GM23248 (cell line): ENCODE data around the gene TPO. TPM values are rescaled to one million over a fixed set of nuclear protein-coding genes. Genes with fewer than 3 reads are reported as not detected.

Experiments used
- DNase-seq: peaks from one replicate; pipeline ENCODE4 v3.0.0-alpha.2; 2015
- H2AFZ ChIP-seq: fragments of 200-600 bp; sonication (generic); 2 replicates; pipeline ENCODE4 v1.6.1; 2016; ENCODE audit warnings: antibody characterized with exemption
- H3F3A ChIP-seq: fragments of 200-600 bp; sonication (generic); 2 replicates; pipeline ENCODE4 v1.6.1; 2016; ENCODE audit warnings: mild to moderate bottlenecking, antibody characterized with exemption, mixed run types; ENCODE audit not compliant: insufficient read depth
- H3K27ac ChIP-seq: fragments of 200-600 bp; sonication (generic); 2 replicates; pipeline ENCODE4 v1.5.1; 2016; ENCODE audit warnings: mild to moderate bottlenecking
- H3K27me3 ChIP-seq: fragments of 200-600 bp; sonication (generic); replicated peaks from 2 replicates; pipeline ENCODE4 v1.6.1; 2016; ENCODE audit warnings: mild to moderate bottlenecking; ENCODE audit not compliant: insufficient read depth
- H3K36me3 ChIP-seq: fragments of 200-600 bp; sonication (generic); 2 replicates; pipeline ENCODE4 v1.6.1; 2016; ENCODE audit warnings: low read depth, mild to moderate bottlenecking
- H3K4me1 ChIP-seq: fragments of 200-600 bp; sonication (generic); 2 replicates; pipeline ENCODE4 v1.6.1; 2016; ENCODE audit warnings: mild to moderate bottlenecking; ENCODE audit not compliant: insufficient read depth
- H3K4me2 ChIP-seq: fragments of 200-600 bp; sonication (generic); one replicate; pipeline ENCODE4 v1.6.1; 2016; ENCODE audit warnings: mild to moderate bottlenecking; ENCODE audit not compliant: unreplicated experiment
- H3K4me3 ChIP-seq: fragments of 200-600 bp; sonication (generic); 2 replicates; pipeline ENCODE4 v1.5.1; 2016; ENCODE audit warnings: mild to moderate bottlenecking
- H3K79me2 ChIP-seq: fragments of 200-600 bp; sonication (generic); 2 replicates; pipeline ENCODE4 v1.6.1; 2016; ENCODE audit warnings: mild to moderate bottlenecking; ENCODE audit not compliant: insufficient read depth
- H3K9ac ChIP-seq: fragments of 200-600 bp; sonication (generic); 2 replicates; pipeline ENCODE4 v1.6.1; 2016; ENCODE audit warnings: mild to moderate bottlenecking
- H3K9me2 ChIP-seq: fragments of 200-600 bp; sonication (generic); 2 replicates; pipeline ENCODE4 v1.6.1; 2016; ENCODE audit warnings: mixed run types, mild to moderate bottlenecking, moderate library complexity; ENCODE audit not compliant: insufficient read depth
- H3K9me3 ChIP-seq: fragments of 200-600 bp; sonication (generic); one replicate; pipeline ENCODE4 v1.6.1; 2017; ENCODE audit warnings: low read depth
- H4K20me1 ChIP-seq: fragments of 200-600 bp; sonication (generic); 2 replicates; pipeline ENCODE4 v1.6.0; 2016; ENCODE audit not compliant: insufficient read depth
- EZH2 ChIP-seq: fragments of 200-600 bp; sonication (generic); IDR thresholded peaks from 2 replicates; pipeline ENCODE4 v1.6.1; 2018; ENCODE audit warnings: antibody characterized with exemption, mild to moderate bottlenecking; ENCODE audit not compliant: insufficient read depth, poor library complexity, severe bottlenecking
- EZH2phosphoT487 ChIP-seq: fragments of 200-600 bp; sonication (generic); IDR thresholded peaks from 2 replicates; pipeline ENCODE4 v1.6.1; 2018; ENCODE audit warnings: antibody characterized with exemption, moderate library complexity, mild to moderate bottlenecking, low read depth; ENCODE audit not compliant: insufficient read depth
- WGBS, 2 experiments: methylation state at CpG; one replicate each; pipeline ENCODE4 v1.1.6; 2015 to 2017; ENCODE audit warnings: low lambda C conversion rate in 2 of 2, low coverage in 1 of 2; ENCODE audit errors: missing lambda C conversion rate in 2 of 2; 5-methylcytosine and 5-hydroxymethylcytosine counted together
- in situ Hi-C: fragments of 300-500 bp; cut with MboI; formaldehyde crosslinking; loops from 2 replicates; pipeline ENCODE4 v1.15.0; 2020
- polyA plus RNA-seq: library from polyadenylated mRNA; unstranded; fragments of >200 nt; fragmentation: Nextera tagmentation; extraction: Ambion mirVana; gene quantifications from 2 replicates; pipeline ENCODE4 v1.2.1, GENCODE V29; 2016
- total RNA-seq: library from RNA; depleted of rRNA; stranded (reverse); fragments of >200 nt; shearing (Covaris generic); gene quantifications from 2 replicates; pipeline ENCODE4 v1.2.3, GENCODE V29; 2014

TPO gene
- total and polyA plus RNA-seq, 2 experiments from 2014 or later = not detected

DNA sequence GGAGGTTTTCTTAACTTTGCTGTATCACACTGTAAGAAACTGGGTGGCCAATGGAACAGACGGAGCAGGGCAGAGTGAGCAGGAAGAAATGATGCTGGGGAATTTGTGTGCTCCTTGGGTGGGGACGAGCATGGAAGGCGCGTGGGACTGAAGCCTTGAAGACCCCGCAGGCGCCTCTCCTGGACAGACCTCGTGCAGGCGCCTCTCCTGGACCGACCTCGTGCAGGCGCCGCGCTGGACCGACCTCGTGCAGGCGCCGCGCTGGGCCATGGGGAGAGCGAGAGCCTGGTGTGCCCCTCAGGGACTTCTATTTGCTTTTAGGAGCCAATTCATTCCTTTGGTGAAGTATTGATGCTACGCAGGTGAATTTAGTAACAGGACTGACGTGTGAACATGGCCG, 8.9 kb downstream of the TPO start:
- H3K4me1 ChIP-seq = no peaks in the 10 kb centered on the region
- no peaks in the 10 kb centered on the region for H3K79me2 ChIP-seq
- no peaks in the 10 kb centered on the region for H3F3A ChIP-seq
- H2AFZ ChIP-seq = no peak overlapping the region
- H3K4me3 ChIP-seq = no peak overlapping the region
- no peaks in the 10 kb centered on the region for H3K9me2 ChIP-seq
- DNase-seq = no peak
- TF ChIP-seq EZH2 = no peak
- no peak for TF ChIP-seq EZH2phosphoT487
- no peaks in the 10 kb centered on the region for H3K27me3 ChIP-seq
- H3K9me3 ChIP-seq = no peaks in the 10 kb centered on the region
- H3K27ac ChIP-seq = no peak overlapping the region
- 71 to 72% methylated on average over 18 to 22 of the region's 22 CpGs for WGBS, 2 experiments
- in situ Hi-C loops = no loop called here
- H3K36me3 ChIP-seq = no peaks in the 10 kb centered on the region
- no peaks in the 10 kb centered on the region for H4K20me1 ChIP-seq
- H3K4me2 ChIP-seq = no peak overlapping the region
- no peak overlapping the region for H3K9ac ChIP-seq

GRCh38 chr2:1422716-1423285, 9.5 kb downstream of the TPO start:
- in situ Hi-C loops = no loop called here
- Histone ChIP-seq H3K27ac (no peak overlapping the region), H4K20me1 (no peaks in the 10 kb centered on the region), H3K9ac (no peak overlapping the region), H3K4me2 (no peak overlapping the region), H3K79me2 (no peaks in the 10 kb centered on the region), H3F3A (no peaks in the 10 kb centered on the region), H3K4me1 (no peaks in the 10 kb centered on the region), H3K27me3 (no peaks in the 10 kb centered on the region), H2AFZ (no peak overlapping the region), H3K9me3 (no peaks in the 10 kb centered on the region), H3K9me2 (no peaks in the 10 kb centered on the region), H3K4me3 (no peak overlapping the region), H3K36me3 (no peaks in the 10 kb centered on the region)
- WGBS, 2 experiments = 48 to 54% methylated on average over 26 of the region's 26 CpGs
- no peak for DNase-seq
- no peak for TF ChIP-seq EZH2
- no peak for TF ChIP-seq EZH2phosphoT487

- no peak overlapping the region for H3K27ac ChIP-seq
- H3K9me2 ChIP-seq = no peaks in the 10 kb centered on the region
- no peak overlapping the region for H2AFZ ChIP-seq
- H3F3A ChIP-seq = no peaks in the 10 kb centered on the region
- no peaks in the 10 kb centered on the region for H3K79me2 ChIP-seq
- H3K4me1 ChIP-seq = no peaks in the 10 kb centered on the region
- DNase-seq = no peak
- H3K9ac ChIP-seq = no peak overlapping the region
- H3K27me3 ChIP-seq = no peaks in the 10 kb centered on the region
- WGBS, 2 experiments = 45 to 48% methylated on average over 3 of the region's 3 CpGs
- H3K9me3 ChIP-seq = no peaks in the 10 kb centered on the region
- no peak overlapping the region for H3K4me2 ChIP-seq
- H3K4me3 ChIP-seq = no peak overlapping the region
- in situ Hi-C loops = no loop called here
- TF ChIP-seq EZH2 (no peak), EZH2phosphoT487 (no peak)
- H3K36me3 ChIP-seq = no peaks in the 10 kb centered on the region
- H4K20me1 ChIP-seq = no peaks in the 10 kb centered on the region
Measured at GRCh38 chr2:1427086-1427485, 13.8 kb downstream of the TPO start.

GRCh38 chr2:1429895-1430294, 16.6 kb downstream of the TPO start:
- Histone ChIP-seq H3K27ac (no peak overlapping the region), H3K79me2 (no peaks in the 10 kb centered on the region), H3K4me1 (no peaks in the 10 kb centered on the region), H3K36me3 (no peaks in the 10 kb centered on the region), H4K20me1 (no peaks in the 10 kb centered on the region), H3K4me3 (no peak overlapping the region), H3K9ac (no peak overlapping the region), H3F3A (no peaks in the 10 kb centered on the region), H3K4me2 (no peak overlapping the region), H3K27me3 (no peaks in the 10 kb centered on the region), H3K9me2 (no peaks in the 10 kb centered on the region), H2AFZ (no peak overlapping the region), H3K9me3 (no peaks in the 10 kb centered on the region)
- DNase-seq = no peak
- WGBS, 2 experiments = 12 to 14% methylated on average over 2 of the region's 2 CpGs
- no peak for TF ChIP-seq EZH2phosphoT487
- TF ChIP-seq EZH2 = no peak
- in situ Hi-C loops = no loop called here

GRCh38 chr2:1430491-1430890, 17.2 kb downstream of the TPO start:
- Histone ChIP-seq H3K79me2 (no peaks in the 10 kb centered on the region), H3K4me1 (no peaks in the 10 kb centered on the region), H3K4me2 (no peak overlapping the region), H2AFZ (no peak overlapping the region), H3K27me3 (no peaks in the 10 kb centered on the region), H3K9ac (no peak overlapping the region), H3K9me3 (no peaks in the 10 kb centered on the region), H4K20me1 (no peaks in the 10 kb centered on the region), H3K27ac (no peak overlapping the region), H3K36me3 (no peaks in the 10 kb centered on the region), H3K9me2 (no peaks in the 10 kb centered on the region), H3K4me3 (no peak overlapping the region), H3F3A (no peaks in the 10 kb centered on the region)
- in situ Hi-C loops = no loop called here
- TF ChIP-seq EZH2 = no peak
- TF ChIP-seq EZH2phosphoT487 = no peak
- no peak for DNase-seq
- 0 to 5% methylated on average over 2 of the region's 2 CpGs for WGBS, 2 experiments
